GM18870 (cell line): Measurements from ENCODE around the gene STAC2.
"Not testable (repeated sequence)": the region's sequence is repeated elsewhere in the genome, so short reads cannot be mapped to it uniquely, and the experiment has no call there.

Experiments used
- ATAC-seq: cut with Tn5 transposase; IDR thresholded peaks from one replicate; pipeline ENCODE4 v1.9.1; 2021; ENCODE audit warnings: moderate library complexity; ENCODE audit not compliant: unreplicated experiment

Gene STAC2

GRCh38 chr17:39191750-39192510, 33.8 kb downstream of the STAC2 start:
- ATAC-seq: no peak

GRCh38 chr17:39187152-39187830, 38.5 kb downstream of the STAC2 start:
- no peak for ATAC-seq

- no peak for ATAC-seq
Observed at GRCh38 chr17:39186481-39187002, 39.2 kb downstream of the STAC2 start.

GRCh38 chr17:39183720-39184119, 42.0 kb downstream of the STAC2 start:
- ATAC-seq: no peak

GRCh38 chr17:39183045-39183444, 42.7 kb downstream of the STAC2 start:
- no peak for ATAC-seq

GRCh38 chr17:39181303-39181702, 44.4 kb downstream of the STAC2 start:
- ATAC-seq: no peak

GRCh38 chr17:39178536-39178935, 47.2 kb downstream of the STAC2 start:
- no peak for ATAC-seq

- ATAC-seq: no peak
Observed at GRCh38 chr17:39177256-39177655, 48.5 kb downstream of the STAC2 start.

GRCh38 chr17:39175695-39176093, 50.1 kb downstream of the STAC2 start:
- ATAC-seq: no peak

- no peak for ATAC-seq
Observed at GRCh38 chr17:39174920-39175694, 50.6 kb downstream of the STAC2 start.

GRCh38 chr17:39173526-39174274, 52.0 kb downstream of the STAC2 start:
- ATAC-seq: no peak

GRCh38 chr17:39173080-39173479, 52.7 kb downstream of the STAC2 start:
- ATAC-seq: no peak

- no peak for ATAC-seq
Observed at GRCh38 chr17:39171933-39172332, 53.8 kb downstream of the STAC2 start.

- no peak for ATAC-seq
Observed at GRCh38 chr17:39170558-39170957, 55.2 kb downstream of the STAC2 start.

GRCh38 chr17:39170109-39170508, 55.6 kb downstream of the STAC2 start:
- ATAC-seq: no peak

- ATAC-seq: no peak
Observed at GRCh38 chr17:39169518-39169917, 56.2 kb downstream of the STAC2 start.

GRCh38 chr17:39169101-39169500, 56.6 kb downstream of the STAC2 start:
- ATAC-seq: no peak

GRCh38 chr17:39168503-39168902, 57.2 kb downstream of the STAC2 start:
- not testable (repeated sequence) for ATAC-seq

GRCh38 chr17:39167476-39167875, 58.3 kb downstream of the STAC2 start:
- no peak for ATAC-seq

- ATAC-seq: no peak
Observed at GRCh38 chr17:39166437-39167335, 59.1 kb downstream of the STAC2 start.
